Activated CD4-positive, alpha-beta T cell treated with anti-CD3 and anti-CD28 coated beads, Interleukin-2, amount 10 ng/mL, durations not matched to agents 7 days and 5 days (primary cell): ENCODE results near the gene GOLGA5. TPM values are rescaled to one million over a fixed set of nuclear protein-coding genes. Genes with fewer than 3 reads are reported as not detected.
"Not testable (repeated sequence)": the region's sequence is repeated elsewhere in the genome, so short reads cannot be mapped to it uniquely, and the experiment has no call there.

Experiments
- CTCF ChIA-PET: fragments of 350-600 bp; sonication (Branson Sonifier 250); formaldehyde crosslinking; loops from one replicate; lab custom pipeline; 2021; ENCODE audit warnings: antibody characterized with exemption; lab: Charles Lee
- POLR2A ChIA-PET: fragments of 350-600 bp; sonication (Branson Sonifier 250); formaldehyde crosslinking; loops from one replicate; lab custom pipeline; 2021; ENCODE audit warnings: antibody characterized with exemption; lab: Charles Lee
- DNase-seq: peaks from one replicate; pipeline ENCODE4 v3.0.0-alpha.2; 2020
- H3K27ac Mint-ChIP-seq: one replicate; pipeline ENCODE4 v1.8.0; 2021; ENCODE audit warnings: mild to moderate bottlenecking, moderate library complexity, mixed read lengths
- H3K27me3 Mint-ChIP-seq: one replicate; pipeline ENCODE4 v1.8.0; 2021; ENCODE audit warnings: mixed read lengths
- H3K36me3 Mint-ChIP-seq: one replicate; pipeline ENCODE4 v1.8.0; 2021; ENCODE audit warnings: low read depth, mixed read lengths
- H3K4me1 Mint-ChIP-seq: one replicate; pipeline ENCODE4 v1.8.0; 2021; ENCODE audit warnings: mixed read lengths
- H3K4me3 Mint-ChIP-seq: one replicate; pipeline ENCODE4 v1.8.0; 2021; ENCODE audit warnings: mild to moderate bottlenecking, moderate library complexity, mixed read lengths
- H3K9me3 Mint-ChIP-seq: one replicate; pipeline ENCODE4 v1.8.0; 2021; ENCODE audit warnings: mixed read lengths
- total RNA-seq, 2 experiments: library from RNA; stranded (reverse); gene quantifications; one replicate each; pipeline ENCODE4 v1.2.3, GENCODE V29; 2021

The GOLGA5 gene
- total RNA-seq, 2 experiments from 2014 or later: 20.4 to 23.1 TPM

- Mint-ChIP-seq H3K4me1 (peaks cover 42% of the 10 kb centered on the region), H3K9me3 (no peaks in the 10 kb centered on the region), H3K4me3 (no peak overlapping the region), H3K27me3 (no peaks in the 10 kb centered on the region), H3K36me3 (peaks cover 54% of the 10 kb centered on the region), H3K27ac (no peak overlapping the region)
- CTCF ChIA-PET: no interaction called here
- POLR2A ChIA-PET: no interaction called here
- no peak for DNase-seq
Observed at GRCh38 chr14:92801917-92802316, 7.8 kb downstream of the GOLGA5 start.

DNA sequence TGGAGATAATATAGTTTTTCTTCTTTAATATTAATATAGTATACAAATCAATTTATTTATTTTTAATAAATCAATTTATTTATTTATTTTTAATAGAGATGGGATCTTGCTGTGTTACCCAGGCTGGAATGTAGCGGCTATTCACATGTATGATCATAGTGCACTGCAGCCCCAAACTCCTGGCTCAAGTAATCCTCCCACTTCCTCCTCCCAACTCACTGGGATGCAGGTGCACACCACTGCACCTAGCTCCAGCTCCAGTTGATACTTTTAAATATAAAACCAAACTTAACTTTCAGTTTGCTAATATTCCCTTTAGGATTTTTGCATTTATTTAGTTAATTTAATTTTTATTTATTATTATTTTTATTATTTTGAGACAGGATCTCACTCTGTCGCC, 8.6 kb downstream of the GOLGA5 start:
- no peak overlapping the region for H3K4me3 Mint-ChIP-seq
- CTCF ChIA-PET: no interaction called here

DNA sequence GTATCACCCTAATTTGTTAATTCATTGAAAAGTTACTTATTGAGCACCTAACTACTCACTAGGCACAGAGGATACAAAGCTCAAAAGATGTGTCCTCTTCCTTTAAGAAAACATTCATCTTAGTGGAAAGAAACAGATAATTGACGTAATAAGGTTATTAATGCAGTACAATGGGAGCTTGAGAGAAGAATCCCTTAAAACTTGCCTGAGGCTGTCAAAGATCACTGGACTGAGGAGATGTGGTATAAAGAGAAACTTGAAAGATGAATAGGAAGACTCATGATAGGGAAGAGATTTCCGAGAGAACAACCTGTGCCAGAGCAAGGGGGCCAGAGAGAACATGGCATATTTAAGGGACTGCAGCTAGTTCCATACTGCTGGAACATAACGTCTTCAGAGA, 19.1 kb downstream of the GOLGA5 start:
- DNase-seq: no peak

More for the DNA sequence above, 8.6 kb downstream of the GOLGA5 start:
- no peaks in the 10 kb centered on the region for H3K9me3 Mint-ChIP-seq
- POLR2A ChIA-PET: no interaction called here
- no peaks in the 10 kb centered on the region for H3K27me3 Mint-ChIP-seq
- peaks cover 39% of the 10 kb centered on the region for H3K4me1 Mint-ChIP-seq
- H3K36me3 Mint-ChIP-seq: peaks cover 52% of the 10 kb centered on the region
- no peak for DNase-seq
- no peak overlapping the region for H3K27ac Mint-ChIP-seq

GRCh38 chr14:92819011-92819597, 25.0 kb downstream of the GOLGA5 start:
- Mint-ChIP-seq H3K27me3 (no peaks in the 10 kb centered on the region), H3K4me3 (no peak overlapping the region), H3K27ac (no peak overlapping the region), H3K4me1 (no peaks in the 10 kb centered on the region), H3K36me3 (peaks cover 49% of the 10 kb centered on the region), H3K9me3 (no peaks in the 10 kb centered on the region)
- ChIA-PET CTCF (no interaction called here), POLR2A (interaction anchor here (0.6 kb wide), 1 partner anchor 217 kb away, joined by 3 read pairs; no protein-coding TSS in a partner anchor)
- no peak for DNase-seq

More for the DNA sequence above, 19.1 kb downstream of the GOLGA5 start:
- no peaks in the 10 kb centered on the region for H3K9me3 Mint-ChIP-seq
- no peaks in the 10 kb centered on the region for H3K27me3 Mint-ChIP-seq
- no peak overlapping the region for H3K4me3 Mint-ChIP-seq
- ChIA-PET POLR2A (no interaction called here), CTCF (no interaction called here)
- H3K4me1 Mint-ChIP-seq: no peaks in the 10 kb centered on the region
- no peak overlapping the region for H3K27ac Mint-ChIP-seq
- H3K36me3 Mint-ChIP-seq: peaks cover 33% of the 10 kb centered on the region

- H3K27ac Mint-ChIP-seq, H3K27me3 Mint-ChIP-seq, DNase-seq, H3K4me1 Mint-ChIP-seq, H3K9me3 Mint-ChIP-seq, H3K4me3 Mint-ChIP-seq, CTCF ChIA-PET, POLR2A ChIA-PET: not testable (repeated sequence)
- H3K36me3 Mint-ChIP-seq: peaks cover 51% of the 10 kb centered on the region
Observed at GRCh38 chr14:92819680-92820535, 25.8 kb downstream of the GOLGA5 start.

DNA sequence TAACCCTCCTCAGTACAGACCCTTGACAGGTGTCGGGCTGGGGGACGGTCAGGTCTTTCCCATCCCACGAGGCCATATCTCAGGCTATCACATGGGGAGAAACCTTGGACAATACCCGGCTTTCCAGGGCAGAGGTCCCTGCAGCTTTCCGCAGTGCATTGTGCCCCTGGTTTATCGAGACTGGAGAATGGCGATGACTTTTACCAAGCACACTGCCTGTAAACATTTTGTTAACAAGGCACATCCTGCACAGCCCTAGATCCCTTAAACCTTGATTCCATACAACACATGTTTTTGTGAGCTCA, 26.4 kb downstream of the GOLGA5 start:
- POLR2A ChIA-PET, H3K9me3 Mint-ChIP-seq, H3K27ac Mint-ChIP-seq, H3K4me1 Mint-ChIP-seq, H3K27me3 Mint-ChIP-seq, CTCF ChIA-PET, DNase-seq, H3K4me3 Mint-ChIP-seq: not testable (repeated sequence)
- H3K36me3 Mint-ChIP-seq: peaks cover 47% of the 10 kb centered on the region

- Mint-ChIP-seq H3K9me3 (no peaks in the 10 kb centered on the region), H3K36me3 (peaks cover 35% of the 10 kb centered on the region), H3K4me3 (no peak overlapping the region), H3K27ac (no peak overlapping the region), H3K27me3 (no peaks in the 10 kb centered on the region), H3K4me1 (no peaks in the 10 kb centered on the region)
- no peak for DNase-seq
- ChIA-PET POLR2A (no interaction called here), CTCF (interaction anchor here (1.0 kb wide), 1 partner anchor 9 kb away, joined by 3 read pairs; no protein-coding TSS in a partner anchor)
Observed at GRCh38 chr14:92830902-92831301, 36.8 kb downstream of the GOLGA5 start.

DNA sequence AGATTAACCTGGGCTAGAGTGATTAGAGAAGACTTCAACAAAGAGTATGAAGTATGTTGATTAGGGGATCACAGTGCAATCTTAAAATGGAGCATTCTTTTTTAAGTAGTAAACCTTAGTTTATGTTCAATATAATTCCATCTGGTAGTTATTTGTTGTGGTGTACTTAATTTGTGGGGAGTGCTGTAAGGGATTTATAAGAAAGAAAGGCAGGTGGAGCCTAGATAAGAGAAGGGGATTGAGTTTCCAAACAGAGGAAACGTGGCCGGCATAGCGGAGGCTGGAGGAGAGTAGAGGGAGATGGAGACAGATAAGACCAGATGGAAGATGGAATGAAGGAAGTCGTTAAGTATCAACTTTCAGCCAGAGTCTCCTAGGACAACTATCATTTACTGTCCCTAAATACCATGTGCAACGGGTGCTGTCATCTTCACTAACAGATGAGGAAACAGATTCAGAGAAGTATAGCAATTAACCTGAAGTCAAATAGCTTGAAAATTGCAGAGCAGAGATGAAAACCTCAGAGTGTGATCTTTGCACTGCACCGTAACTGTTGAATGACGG, 38.1 kb downstream of the GOLGA5 start:
- Mint-ChIP-seq H3K27me3 (no peaks in the 10 kb centered on the region), H3K4me3 (no peak overlapping the region), H3K36me3 (peaks cover 33% of the 10 kb centered on the region), H3K9me3 (no peaks in the 10 kb centered on the region), H3K4me1 (no peaks in the 10 kb centered on the region), H3K27ac (no peak overlapping the region)
- ChIA-PET CTCF (no interaction called here), POLR2A (no interaction called here)
- no peak for DNase-seq

GRCh38 chr14:92841930-92842329, 47.8 kb downstream of the GOLGA5 start:
- no peak for DNase-seq
- ChIA-PET CTCF (no interaction called here), POLR2A (no interaction called here)
- no peaks in the 10 kb centered on the region for H3K9me3 Mint-ChIP-seq
- peaks cover 30% of the 10 kb centered on the region for H3K36me3 Mint-ChIP-seq
- peaks cover 12% of the 10 kb centered on the region for H3K4me1 Mint-ChIP-seq
- H3K4me3 Mint-ChIP-seq: no peak overlapping the region
- H3K27me3 Mint-ChIP-seq: no peaks in the 10 kb centered on the region
- H3K27ac Mint-ChIP-seq: no peak overlapping the region

GRCh38 chr14:92844204-92844603, 50.1 kb downstream of the GOLGA5 start:
- H3K36me3 Mint-ChIP-seq: peaks cover 16% of the 10 kb centered on the region
- H3K4me1 Mint-ChIP-seq: peaks cover 21% of the 10 kb centered on the region
- ChIA-PET CTCF (no interaction called here), POLR2A (no interaction called here)
- H3K27me3 Mint-ChIP-seq: no peaks in the 10 kb centered on the region
- no peak overlapping the region for H3K4me3 Mint-ChIP-seq
- H3K9me3 Mint-ChIP-seq: no peaks in the 10 kb centered on the region
- no peak for DNase-seq
- H3K27ac Mint-ChIP-seq: no peak overlapping the region

DNA sequence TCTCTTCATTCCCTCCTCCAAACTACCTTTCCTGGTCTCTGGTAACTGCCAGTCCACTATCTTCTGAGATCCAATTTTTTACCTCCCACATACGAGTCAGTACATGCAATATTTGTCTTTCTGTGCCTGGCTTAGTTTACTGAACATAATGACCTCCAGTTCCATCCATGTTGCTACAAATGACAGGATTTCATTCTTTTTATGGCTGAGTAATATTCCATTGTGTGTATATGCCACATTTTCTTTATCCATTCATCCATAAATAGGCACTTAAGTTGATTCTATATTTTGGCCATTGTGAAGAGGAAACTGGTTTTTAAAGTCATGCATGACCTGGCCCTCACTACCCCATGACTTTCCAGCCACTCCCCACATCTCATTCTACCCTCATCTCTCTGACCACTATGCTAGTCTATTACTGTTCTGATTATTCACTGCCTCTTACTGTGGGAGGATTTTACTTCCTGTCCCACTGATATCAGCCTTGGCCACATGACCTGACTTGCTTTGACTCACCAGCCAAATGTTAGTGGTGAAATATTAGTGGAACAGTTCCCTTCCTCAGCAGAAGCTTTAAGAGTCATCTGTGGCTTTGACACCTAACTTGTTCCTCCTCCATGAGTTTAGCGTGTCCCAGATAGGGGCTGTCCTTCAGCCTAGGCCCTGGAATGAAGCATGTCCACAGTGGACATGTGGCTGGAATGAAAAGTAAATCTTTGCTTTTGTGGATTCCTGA, 52.2 kb downstream of the GOLGA5 start:
- Mint-ChIP-seq H3K36me3 (peaks cover 8% of the 10 kb centered on the region), H3K4me1 (peaks cover 21% of the 10 kb centered on the region), H3K27me3 (no peaks in the 10 kb centered on the region), H3K4me3 (no peak overlapping the region), H3K27ac (no peak overlapping the region), H3K9me3 (no peaks in the 10 kb centered on the region)
- ChIA-PET POLR2A (no interaction called here), CTCF (no interaction called here)
- no peak for DNase-seq

GRCh38 chr14:92847278-92847677, 53.2 kb downstream of the GOLGA5 start:
- no peak for DNase-seq
- Mint-ChIP-seq H3K36me3 (peaks cover 4% of the 10 kb centered on the region), H3K27ac (no peak overlapping the region), H3K4me3 (no peak overlapping the region), H3K9me3 (no peaks in the 10 kb centered on the region), H3K4me1 (peaks cover 18% of the 10 kb centered on the region), H3K27me3 (no peaks in the 10 kb centered on the region)
- ChIA-PET CTCF (interaction anchor here (0.9 to 1.4 kb wide), 2 partner anchors 13 to 36 kb away, joined by 3 read pairs; no protein-coding TSS in a partner anchor), POLR2A (no interaction called here)
